GM20431 (cell line): ENCODE data around the gene GRAP2.

Experiments
- in situ Hi-C: fragments of 300-500 bp; cut with MseI, MboI; formaldehyde crosslinking; loops from one replicate; pipeline ENCODE4 v1.15.0; 2020; ENCODE audit warnings: low sequenced_read_pairs; ENCODE audit not compliant: unreplicated experiment

The GRAP2 gene

GRCh38 chr22:40002935-40003715 is 102.2 kb downstream of the GRAP2 start:
- in situ Hi-C loops: no loop called here

GRCh38 chr22:40004836-40005235 is 104.0 kb downstream of the GRAP2 start:
- in situ Hi-C loops: no loop called here

- in situ Hi-C loops: no loop called here
Measured at GRCh38 chr22:40006641-40007040, 105.8 kb downstream of the GRAP2 start.

GRCh38 chr22:40007853-40008710 is 107.2 kb downstream of the GRAP2 start:
- in situ Hi-C loops: no loop called here

GRCh38 chr22:40008726-40009291 is 107.9 kb downstream of the GRAP2 start:
- in situ Hi-C loops: no loop called here

- in situ Hi-C loops: no loop called here
Measured at GRCh38 chr22:40009292-40009774, 108.4 kb downstream of the GRAP2 start.

GRCh38 chr22:40009951-40010671 is 109.2 kb downstream of the GRAP2 start:
- in situ Hi-C loops: loop anchor here (10.0 kb wide), 1 partner anchor 455 kb away; no protein-coding TSS in a partner anchor

- in situ Hi-C loops: loop anchor here (10.0 kb wide), 1 partner anchor 456 kb away; no protein-coding TSS in a partner anchor
Measured at GRCh38 chr22:40010746-40011145, 109.9 kb downstream of the GRAP2 start.

GRCh38 chr22:40014667-40015248 is 113.9 kb downstream of the GRAP2 start:
- in situ Hi-C loops: loop anchor here (10.0 kb wide), 1 partner anchor 460 kb away; no protein-coding TSS in a partner anchor

- in situ Hi-C loops: loop anchor here (10.0 kb wide), 1 partner anchor 461 kb away; no protein-coding TSS in a partner anchor
Measured at GRCh38 chr22:40015358-40015976, 114.6 kb downstream of the GRAP2 start.

- in situ Hi-C loops: loop anchor here (10.0 kb wide), 1 partner anchor 463 kb away; no protein-coding TSS in a partner anchor
Measured at GRCh38 chr22:40018051-40018450, 117.2 kb downstream of the GRAP2 start.

- in situ Hi-C loops: loop anchor here (10.0 kb wide), 1 partner anchor 464 kb away; no protein-coding TSS in a partner anchor
Measured at GRCh38 chr22:40019100-40019499, 118.2 kb downstream of the GRAP2 start.

GRCh38 chr22:40020956-40021355 is 120.1 kb downstream of the GRAP2 start:
- in situ Hi-C loops: no loop called here

GRCh38 chr22:40021401-40022000 is 120.6 kb downstream of the GRAP2 start:
- in situ Hi-C loops: no loop called here

- in situ Hi-C loops: no loop called here
Measured at GRCh38 chr22:40022536-40023240, 121.8 kb downstream of the GRAP2 start.
